ENCODE measurements around the gene PTPRM.

Gene PTPRM

GRCh38 chr18:7609617-7610016 is 42.5 kb downstream of the PTPRM start:
- no peak for TF ChIP-seq EZH2 (IDR thresholded peaks at IDR 0.05; ENCODE audit: borderline replicate concordance, low read depth, low read length, severe bottlenecking)
- no peak for TF ChIP-seq CTCF (IDR thresholded peaks at IDR 0.05; ENCODE audit: borderline replicate concordance, extremely low read depth, low read length, poor library complexity, severe bottlenecking)
- Histone ChIP-seq H3K4me2 (ENCODE audit: insufficient read depth, low read length) (no peak overlapping the region), H2AFZ (ENCODE audit: low read depth, low read length) (no peak overlapping the region), H3K27me3 (ENCODE audit: insufficient read depth, low read length, poor library complexity) (no peaks in the 10 kb centered on the region), H3K27ac (ENCODE audit: low read length) (no peak overlapping the region), H3K4me1 (ENCODE audit: insufficient read depth, low read length) (no peaks in the 10 kb centered on the region), H3K9ac (ENCODE audit: low read depth, low read length) (no peak overlapping the region), H3K36me3 (ENCODE audit: insufficient read depth, low read length) (no peaks in the 10 kb centered on the region), H3K9me3 (ENCODE audit: insufficient read depth, low read length, severe bottlenecking) (no peaks in the 10 kb centered on the region), H3K79me2 (ENCODE audit: insufficient read depth, low read length) (no peaks in the 10 kb centered on the region), H4K20me1 (ENCODE audit: insufficient read depth, low read length) (no peaks in the 10 kb centered on the region), H3K4me3 (ENCODE audit: low read depth in 1 of 2, low read length in 2 of 2) (no peak overlapping the region)
- no peak for ATAC-seq (ENCODE audit: insufficient read depth, low read depth)
- no peak for DNase-seq

GRCh38 chr18:7614042-7614441 is 46.9 kb downstream of the PTPRM start:
- H2AFZ ChIP-seq (ENCODE audit: low read depth, low read length), result no peak overlapping the region
- H3K79me2 ChIP-seq (ENCODE audit: insufficient read depth, low read length), result no peaks in the 10 kb centered on the region
- DNase-seq, result no peak
- no peaks in the 10 kb centered on the region for H4K20me1 ChIP-seq (ENCODE audit: insufficient read depth, low read length)
- H3K27ac ChIP-seq (ENCODE audit: low read length), result no peak overlapping the region
- TF ChIP-seq EZH2 (IDR thresholded peaks at IDR 0.05; ENCODE audit: borderline replicate concordance, low read depth, low read length, severe bottlenecking), result no peak
- no peak for TF ChIP-seq CTCF (IDR thresholded peaks at IDR 0.05; ENCODE audit: borderline replicate concordance, extremely low read depth, low read length, poor library complexity, severe bottlenecking)
- H3K9ac ChIP-seq (ENCODE audit: low read depth, low read length), result no peak overlapping the region
- no peak overlapping the region for H3K4me2 ChIP-seq (ENCODE audit: insufficient read depth, low read length)
- H3K9me3 ChIP-seq (ENCODE audit: insufficient read depth, low read length, severe bottlenecking), result no peaks in the 10 kb centered on the region
- no peaks in the 10 kb centered on the region for H3K27me3 ChIP-seq (ENCODE audit: insufficient read depth, low read length, poor library complexity)
- H3K4me3 ChIP-seq (ENCODE audit: low read depth in 1 of 2, low read length in 2 of 2), result no peak overlapping the region
- no peak for ATAC-seq (ENCODE audit: insufficient read depth, low read depth)
- no peaks in the 10 kb centered on the region for H3K4me1 ChIP-seq (ENCODE audit: insufficient read depth, low read length)
- no peaks in the 10 kb centered on the region for H3K36me3 ChIP-seq (ENCODE audit: insufficient read depth, low read length)

DNA sequence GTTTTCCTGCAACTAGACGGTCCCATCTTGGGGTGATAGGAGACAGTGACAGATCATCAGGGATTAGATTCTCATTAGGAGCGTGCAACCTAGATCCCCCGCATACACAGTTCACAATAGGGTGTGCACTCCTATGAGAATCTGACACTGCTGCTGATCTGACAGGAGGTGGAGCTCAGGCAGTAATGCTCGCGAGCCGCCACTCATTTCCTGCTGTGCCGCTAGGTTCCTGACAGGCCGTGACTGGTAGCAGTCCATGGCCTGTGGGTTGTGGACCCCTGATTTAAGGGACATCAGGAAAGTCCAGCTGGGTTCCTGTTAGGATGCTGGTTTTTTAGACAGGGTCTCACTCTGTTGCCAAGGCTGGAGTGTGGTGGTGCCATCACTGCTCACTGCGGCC is 48.7 kb downstream of the PTPRM start:
- DNase-seq (no peak), ATAC-seq (ENCODE audit: insufficient read depth, low read depth) (no peak)
- no peak overlapping the region for H3K4me3 ChIP-seq (ENCODE audit: low read depth in 1 of 2, low read length in 2 of 2)
- no peak overlapping the region for H3K9ac ChIP-seq (ENCODE audit: low read depth, low read length)
- TF ChIP-seq CTCF (IDR thresholded peaks at IDR 0.05; ENCODE audit: borderline replicate concordance, extremely low read depth, low read length, poor library complexity, severe bottlenecking) (no peak), EZH2 (IDR thresholded peaks at IDR 0.05; ENCODE audit: borderline replicate concordance, low read depth, low read length, severe bottlenecking) (no peak)
- no peak overlapping the region for H2AFZ ChIP-seq (ENCODE audit: low read depth, low read length)
- H3K27me3 ChIP-seq (ENCODE audit: insufficient read depth, low read length, poor library complexity), result no peaks in the 10 kb centered on the region
- no peak overlapping the region for H3K27ac ChIP-seq (ENCODE audit: low read length)
- no peaks in the 10 kb centered on the region for H3K36me3 ChIP-seq (ENCODE audit: insufficient read depth, low read length)
- no peak overlapping the region for H3K4me2 ChIP-seq (ENCODE audit: insufficient read depth, low read length)
- H3K79me2 ChIP-seq (ENCODE audit: insufficient read depth, low read length), result no peaks in the 10 kb centered on the region
- H3K9me3 ChIP-seq (ENCODE audit: insufficient read depth, low read length, severe bottlenecking), result no peaks in the 10 kb centered on the region
- no peaks in the 10 kb centered on the region for H4K20me1 ChIP-seq (ENCODE audit: insufficient read depth, low read length)
- no peaks in the 10 kb centered on the region for H3K4me1 ChIP-seq (ENCODE audit: insufficient read depth, low read length)

DNA sequence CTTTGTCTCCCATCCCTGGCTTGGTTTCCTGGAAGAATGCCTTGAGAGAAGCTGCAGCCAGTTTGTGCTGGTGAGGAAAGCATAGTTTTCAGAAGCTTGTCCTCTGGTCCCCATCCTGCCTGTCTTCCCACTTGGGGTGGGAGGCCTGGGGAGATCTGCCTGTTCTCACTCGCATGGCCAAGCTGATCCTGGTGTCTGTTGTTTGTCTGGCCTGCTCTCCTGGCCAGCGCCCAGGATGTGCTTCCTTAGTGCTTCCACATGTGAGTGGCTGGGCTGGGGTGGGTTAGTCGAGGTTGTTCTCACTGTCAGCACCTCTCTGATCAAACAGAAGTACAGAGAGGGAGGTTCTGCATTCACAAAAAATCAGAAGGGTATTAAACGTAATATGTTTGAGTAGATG is 49.5 kb downstream of the PTPRM start:
- Histone ChIP-seq H3K27ac (ENCODE audit: low read length) (no peak overlapping the region), H3K79me2 (ENCODE audit: insufficient read depth, low read length) (no peaks in the 10 kb centered on the region), H3K4me1 (ENCODE audit: insufficient read depth, low read length) (no peaks in the 10 kb centered on the region), H2AFZ (ENCODE audit: low read depth, low read length) (no peak overlapping the region), H3K4me2 (ENCODE audit: insufficient read depth, low read length) (no peak overlapping the region), H3K9ac (ENCODE audit: low read depth, low read length) (no peak overlapping the region), H3K27me3 (ENCODE audit: insufficient read depth, low read length, poor library complexity) (no peaks in the 10 kb centered on the region), H4K20me1 (ENCODE audit: insufficient read depth, low read length) (no peaks in the 10 kb centered on the region), H3K36me3 (ENCODE audit: insufficient read depth, low read length) (no peaks in the 10 kb centered on the region), H3K9me3 (ENCODE audit: insufficient read depth, low read length, severe bottlenecking) (no peaks in the 10 kb centered on the region), H3K4me3 (ENCODE audit: low read depth in 1 of 2, low read length in 2 of 2) (no peak overlapping the region)
- TF ChIP-seq EZH2 (IDR thresholded peaks at IDR 0.05; ENCODE audit: borderline replicate concordance, low read depth, low read length, severe bottlenecking), result no peak
- TF ChIP-seq CTCF (IDR thresholded peaks at IDR 0.05; ENCODE audit: borderline replicate concordance, extremely low read depth, low read length, poor library complexity, severe bottlenecking), result no peak
- no peak for DNase-seq
- ATAC-seq (ENCODE audit: insufficient read depth, low read depth), result no peak

All from DND-41 (cell line).